ENCODE data around the gene MED22.

Gene MED22

DNA sequence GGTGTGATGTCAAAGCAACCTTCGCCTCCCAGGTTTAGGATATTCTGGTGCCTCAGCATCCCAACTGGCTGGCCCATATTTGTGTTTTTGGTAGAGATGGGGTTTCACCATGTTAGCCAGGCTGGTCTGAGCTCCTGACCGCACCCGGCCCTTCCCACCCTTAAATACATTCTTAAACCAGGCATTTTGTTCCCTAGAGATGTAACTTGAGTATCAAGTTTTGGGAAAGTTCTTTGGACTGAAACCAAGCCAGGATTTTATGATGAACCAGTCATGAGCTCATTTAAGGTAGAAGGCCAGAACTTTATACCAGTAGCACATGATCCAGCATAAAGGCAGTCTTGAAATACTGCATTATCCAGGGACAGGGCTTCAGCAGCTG is 3.6 kb upstream of the MED22 start:
- Histone ChIP-seq H3K9me3 (ENCODE audit: insufficient read depth, low read depth, low read length) (no peaks in the 10 kb centered on the region), H3K27ac (ENCODE audit: low read depth, low read length) (no peak overlapping the region), H3K9ac (ENCODE audit: low read length) (no peak overlapping the region), H3K36me3 (ENCODE audit: control insufficient read depth in 1 of 2, insufficient read depth in 2 of 2, low read length in 2 of 2) (peaks cover 36 to 49% of the 10 kb centered on the region in 2 experiments), H3K18ac (ENCODE audit: low read length) (no peak overlapping the region), H3K14ac (ENCODE audit: low read length) (no peak overlapping the region), H3K4me3 (ENCODE audit: low read depth, low read length) (no peak overlapping the region), H4K91ac (ENCODE audit: low read depth, low read length) (no peak overlapping the region), H2AFZ (ENCODE audit: insufficient read depth, low read length, poor library complexity) (no peak overlapping the region), H4K8ac (ENCODE audit: low read depth, low read length) (no peak overlapping the region), H2AK5ac (ENCODE audit: low read length) (no peak overlapping the region), H4K12ac (ENCODE audit: low read depth, low read length) (no peak overlapping the region), H3K4ac (ENCODE audit: low read depth, low read length) (no peak overlapping the region), H3K23ac (ENCODE audit: low read length) (no peak overlapping the region), H3K4me1 (ENCODE audit: control insufficient read depth in 1 of 2, insufficient read depth in 2 of 2, low read length in 2 of 2) (peaks cover 4 to 18% of the 10 kb centered on the region in 2 experiments), H3K4me2 (ENCODE audit: low read length) (no peak overlapping the region), H2BK120ac (ENCODE audit: insufficient read depth, low read length, poor library complexity) (no peak overlapping the region), H2BK12ac (ENCODE audit: low read length) (no peak overlapping the region), H3K27me3 (ENCODE audit: insufficient read depth, low read length) (no peaks in the 10 kb centered on the region), H3K79me2 (ENCODE audit: control insufficient read depth, insufficient read depth, low read length, poor library complexity) (peaks cover 16% of the 10 kb centered on the region), H3K79me1 (ENCODE audit: low read length) (peaks cover 15% of the 10 kb centered on the region), H2BK5ac (ENCODE audit: low read depth, low read length, poor library complexity) (no peak overlapping the region)
- no peak for DNase-seq
- no CpG with 5 or more reads among the region's 3 CpGs for WGBS (ENCODE audit: extremely low coverage, insufficient coverage, insufficient read length)

GRCh38 chr9:133349965-133350616 is 2.2 kb upstream of the MED22 start:
- Histone ChIP-seq H3K18ac (ENCODE audit: low read length) (no peak overlapping the region), H3K4me2 (ENCODE audit: low read length) (peak overlapping the region; percentile 77), H2BK120ac (ENCODE audit: insufficient read depth, low read length, poor library complexity) (no peak overlapping the region), H2BK5ac (ENCODE audit: low read depth, low read length, poor library complexity) (no peak overlapping the region), H4K8ac (ENCODE audit: low read depth, low read length) (no peak overlapping the region), H4K12ac (ENCODE audit: low read depth, low read length) (no peak overlapping the region), H3K4ac (ENCODE audit: low read depth, low read length) (no peak overlapping the region), H3K9me3 (ENCODE audit: insufficient read depth, low read depth, low read length) (peaks cover 1% of the 10 kb centered on the region), H3K4me3 (ENCODE audit: low read depth, low read length) (no peak overlapping the region), H3K36me3 (ENCODE audit: control insufficient read depth in 1 of 2, insufficient read depth in 2 of 2, low read length in 2 of 2) (peaks cover 45 to 63% of the 10 kb centered on the region in 2 experiments), H3K14ac (ENCODE audit: low read length) (no peak overlapping the region), H3K23ac (ENCODE audit: low read length) (no peak overlapping the region), H3K4me1 (ENCODE audit: control insufficient read depth in 1 of 2, insufficient read depth in 2 of 2, low read length in 2 of 2) (peaks cover 4 to 19% of the 10 kb centered on the region in 2 experiments), H2BK12ac (ENCODE audit: low read length) (no peak overlapping the region), H3K27me3 (ENCODE audit: insufficient read depth, low read length) (no peaks in the 10 kb centered on the region), H3K79me2 (ENCODE audit: control insufficient read depth, insufficient read depth, low read length, poor library complexity) (peaks cover 13% of the 10 kb centered on the region), H3K9ac (ENCODE audit: low read length) (peak overlapping the region; percentile 57), H3K27ac (ENCODE audit: low read depth, low read length) (no peak overlapping the region), H3K79me1 (ENCODE audit: low read length) (peaks cover 12% of the 10 kb centered on the region), H2AFZ (ENCODE audit: insufficient read depth, low read length, poor library complexity) (no peak overlapping the region), H4K91ac (ENCODE audit: low read depth, low read length) (no peak overlapping the region), H2AK5ac (ENCODE audit: low read length) (no peak overlapping the region)
- DNase-seq = no peak
- no CpG with 5 or more reads among the region's 15 CpGs for WGBS (ENCODE audit: extremely low coverage, insufficient coverage, insufficient read length)

GRCh38 chr9:133348718-133349573 is 1.0 kb upstream of the MED22 start:
- WGBS (ENCODE audit: extremely low coverage, insufficient coverage, insufficient read length) = no CpG with 5 or more reads among the region's 25 CpGs
- Histone ChIP-seq H4K91ac (ENCODE audit: low read depth, low read length) (peak overlapping the region; percentile 97), H3K79me1 (ENCODE audit: low read length) (peaks cover 12% of the 10 kb centered on the region), H4K8ac (ENCODE audit: low read depth, low read length) (peak overlapping the region; percentile 97), H3K79me2 (ENCODE audit: control insufficient read depth, insufficient read depth, low read length, poor library complexity) (peaks cover 13% of the 10 kb centered on the region), H3K36me3 (ENCODE audit: control insufficient read depth in 1 of 2, insufficient read depth in 2 of 2, low read length in 2 of 2) (peaks cover 57 to 67% of the 10 kb centered on the region in 2 experiments), H3K4me3 (ENCODE audit: low read depth, low read length) (peak overlapping the region; percentile 99), H3K9ac (ENCODE audit: low read length) (peak overlapping the region; percentile 100), H2BK5ac (ENCODE audit: low read depth, low read length, poor library complexity) (peak overlapping the region; percentile 100), H3K27me3 (ENCODE audit: insufficient read depth, low read length) (no peaks in the 10 kb centered on the region), H3K14ac (ENCODE audit: low read length) (peak overlapping the region; percentile 99), H3K4me2 (ENCODE audit: low read length) (peak overlapping the region; percentile 77), H3K18ac (ENCODE audit: low read length) (peak overlapping the region; percentile 100), H3K23ac (ENCODE audit: low read length) (no peak overlapping the region), H4K12ac (ENCODE audit: low read depth, low read length) (peak overlapping the region; percentile 99), H3K9me3 (ENCODE audit: insufficient read depth, low read depth, low read length) (peaks cover 1% of the 10 kb centered on the region), H2BK120ac (ENCODE audit: insufficient read depth, low read length, poor library complexity) (peak overlapping the region; percentile 85), H2AK5ac (ENCODE audit: low read length) (peak overlapping the region; percentile 99), H3K27ac (ENCODE audit: low read depth, low read length) (peak overlapping the region; percentile 94), H2BK12ac (ENCODE audit: low read length) (no peak overlapping the region), H2AFZ (ENCODE audit: insufficient read depth, low read length, poor library complexity) (no peak overlapping the region), H3K4me1 (ENCODE audit: control insufficient read depth in 1 of 2, insufficient read depth in 2 of 2, low read length in 2 of 2) (peaks cover 4 to 13% of the 10 kb centered on the region in 2 experiments), H3K4ac (ENCODE audit: low read depth, low read length) (peak overlapping the region; percentile 100)
- no peak for DNase-seq

DNA sequence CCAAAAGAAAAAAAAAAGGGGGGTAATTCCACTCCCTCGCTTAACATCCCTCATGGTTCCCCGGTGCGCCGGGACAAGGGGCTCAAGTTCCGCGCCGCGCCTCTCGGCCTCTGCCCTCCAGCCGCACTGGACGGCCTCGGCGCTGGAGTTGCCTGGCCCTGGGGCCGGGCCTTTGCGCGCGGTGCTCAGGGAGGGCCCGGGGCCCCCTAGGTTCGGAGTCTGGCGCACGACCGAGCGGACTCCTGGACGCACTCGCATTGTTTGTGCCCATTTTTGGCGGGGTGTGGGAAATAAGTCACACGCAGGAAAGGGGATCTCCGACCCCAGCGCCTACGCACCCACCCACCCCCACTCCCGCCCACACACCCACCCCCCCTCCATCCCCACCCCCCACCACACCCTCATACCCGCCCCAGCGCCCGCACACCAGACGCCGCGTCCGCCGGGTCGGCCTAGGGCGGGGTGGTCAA is 381 bp downstream of the MED22 start:
- Histone ChIP-seq H2AK5ac (ENCODE audit: low read length) (peak overlapping the region; percentile 22), H3K4ac (ENCODE audit: low read depth, low read length) (peak overlapping the region; percentile 77), H3K27me3 (ENCODE audit: insufficient read depth, low read length) (no peaks in the 10 kb centered on the region), H4K8ac (ENCODE audit: low read depth, low read length) (peak overlapping the region; percentile 91), H3K14ac (ENCODE audit: low read length) (peak overlapping the region; percentile 89), H2AFZ (ENCODE audit: insufficient read depth, low read length, poor library complexity) (peak overlapping the region; percentile 86), H3K23ac (ENCODE audit: low read length) (no peak overlapping the region), H3K9me3 (ENCODE audit: insufficient read depth, low read depth, low read length) (peaks cover 1% of the 10 kb centered on the region), H3K18ac (ENCODE audit: low read length) (peak overlapping the region; percentile 71), H4K91ac (ENCODE audit: low read depth, low read length) (peak overlapping the region; percentile 76), H4K12ac (ENCODE audit: low read depth, low read length) (peak overlapping the region; percentile 60), H3K36me3 (ENCODE audit: control insufficient read depth in 1 of 2, insufficient read depth in 2 of 2, low read length in 2 of 2) (peaks cover 65 to 74% of the 10 kb centered on the region in 2 experiments), H3K27ac (ENCODE audit: low read depth, low read length) (peak overlapping the region; percentile 94), H3K4me1 (ENCODE audit: control insufficient read depth in 1 of 2, insufficient read depth in 2 of 2, low read length in 2 of 2) (peaks cover 4 to 10% of the 10 kb centered on the region in 2 experiments), H3K4me2 (ENCODE audit: low read length) (peak overlapping the region; percentile 79), H3K79me1 (ENCODE audit: low read length) (peaks cover 12% of the 10 kb centered on the region), H3K9ac (ENCODE audit: low read length) (peak overlapping the region; percentile 83), H2BK12ac (ENCODE audit: low read length) (no peak overlapping the region), H2BK5ac (ENCODE audit: low read depth, low read length, poor library complexity) (peak overlapping the region; percentile 60), H2BK120ac (ENCODE audit: insufficient read depth, low read length, poor library complexity) (peak overlapping the region; percentile 81), H3K4me3 (ENCODE audit: low read depth, low read length) (peak overlapping the region; percentile 99), H3K79me2 (ENCODE audit: control insufficient read depth, insufficient read depth, low read length, poor library complexity) (peaks cover 13% of the 10 kb centered on the region)
- peak in 1 of 2 donors; percentile 51 for DNase-seq
- no CpG with 5 or more reads among the region's 41 CpGs for WGBS (ENCODE audit: extremely low coverage, insufficient coverage, insufficient read length)

Measured in trophoblast cell (in vitro differentiated cells and primary cell).